Peyer's patch (tissue), 4 donors: ENCODE data around the gene IKBIP.

ENCODE experiments used
- CTCF ChIP-seq, 6 experiments: fragments of 450-650 bp in 4 of 6; fragments of 200-600 bp in 2 of 6; sonication (generic) in 1 of 6; IDR thresholded peaks; one replicate each; pipeline ENCODE4 v1.5.1; 2017 to 2019; ENCODE audit warnings: antibody characterized with exemption in 6 of 6, mild to moderate bottlenecking in 3 of 6, moderate library complexity in 1 of 6
- POLR2A ChIP-seq, 2 donors: fragments of 450-650 bp; IDR thresholded peaks; one replicate each; pipeline ENCODE4 v1.5.1; 2017; ENCODE audit warnings: antibody characterized with exemption in 2 of 2, mild to moderate bottlenecking in 2 of 2, moderate library complexity in 2 of 2

GRCh38 chr12:98684199-98684598 lies 39.6 kb upstream of the IKBIP start:
- TF ChIP-seq CTCF (IDR thresholded peaks at IDR 0.05), result no peak
- no peak for TF ChIP-seq POLR2A (IDR thresholded peaks at IDR 0.05)
